HG03196 (cell line): Measurements from ENCODE around the gene DNAH6.
"Not testable (repeated sequence)": the region's sequence is repeated elsewhere in the genome, so short reads cannot be mapped to it uniquely, and the experiment has no call there.

ENCODE experiments used
- ATAC-seq: cut with Tn5 transposase; IDR thresholded peaks from one replicate; pipeline ENCODE4 v1.9.1; 2021; ENCODE audit not compliant: unreplicated experiment

Gene DNAH6

DNA sequence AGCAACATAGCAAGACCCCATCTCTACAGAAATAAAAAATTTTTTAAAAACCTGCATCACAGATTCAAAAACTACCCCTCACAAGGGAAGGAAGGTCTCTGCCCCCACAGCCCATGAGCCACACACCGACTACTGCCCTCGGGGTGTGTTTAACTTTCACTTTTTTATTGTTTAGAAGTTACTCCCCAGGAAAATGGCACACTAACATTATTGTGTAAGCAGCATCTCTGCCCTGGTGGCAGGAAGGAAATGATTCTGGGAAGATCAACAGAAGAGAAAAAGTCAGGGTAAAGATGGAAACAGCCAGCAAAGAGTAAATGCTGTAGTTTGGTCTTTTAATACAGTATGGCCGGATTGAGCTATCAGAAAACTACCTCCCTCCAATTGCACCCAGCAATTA lies 342.6 kb downstream of the DNAH6 start:
- ATAC-seq: no peak

DNA sequence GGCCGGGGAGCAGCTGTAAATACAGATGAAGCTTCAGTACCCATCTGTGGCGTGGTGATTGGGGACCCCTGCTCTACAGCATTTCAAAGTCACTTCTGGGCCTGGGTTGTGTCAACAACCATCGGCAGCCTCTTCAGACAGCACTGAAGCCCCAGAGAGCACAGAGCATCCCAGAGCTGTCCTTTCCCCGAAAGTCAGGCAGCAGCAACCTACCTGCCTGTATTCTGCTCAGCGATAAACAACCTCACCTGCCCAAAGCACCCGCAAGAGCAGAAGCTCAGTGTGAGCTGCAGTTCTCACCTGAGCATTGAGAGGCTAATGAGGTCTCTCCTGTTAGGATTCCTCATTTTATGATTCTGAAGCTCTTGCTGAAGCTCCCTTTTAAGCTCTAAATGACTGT lies 345.2 kb downstream of the DNAH6 start:
- ATAC-seq: no peak

DNA sequence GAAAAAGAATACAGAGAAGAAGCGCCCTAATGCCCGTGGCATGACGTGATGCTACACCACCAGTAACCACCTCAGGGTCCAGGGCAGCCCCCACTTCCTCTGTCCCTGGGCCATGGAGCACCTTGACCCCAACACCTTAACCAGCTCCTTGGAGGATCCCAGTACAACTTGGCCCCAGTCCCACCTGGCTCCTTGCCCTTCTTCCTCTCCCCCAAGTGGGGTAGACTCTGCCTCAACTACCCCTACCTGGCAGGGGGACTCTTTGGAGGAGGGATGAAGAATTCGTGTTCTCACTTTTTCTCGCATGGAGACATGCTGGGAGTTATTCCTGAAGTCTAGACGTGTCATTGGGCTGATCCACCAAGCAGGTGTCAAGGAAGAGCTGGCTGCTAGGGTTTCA lies 345.7 kb downstream of the DNAH6 start:
- ATAC-seq: no peak

DNA sequence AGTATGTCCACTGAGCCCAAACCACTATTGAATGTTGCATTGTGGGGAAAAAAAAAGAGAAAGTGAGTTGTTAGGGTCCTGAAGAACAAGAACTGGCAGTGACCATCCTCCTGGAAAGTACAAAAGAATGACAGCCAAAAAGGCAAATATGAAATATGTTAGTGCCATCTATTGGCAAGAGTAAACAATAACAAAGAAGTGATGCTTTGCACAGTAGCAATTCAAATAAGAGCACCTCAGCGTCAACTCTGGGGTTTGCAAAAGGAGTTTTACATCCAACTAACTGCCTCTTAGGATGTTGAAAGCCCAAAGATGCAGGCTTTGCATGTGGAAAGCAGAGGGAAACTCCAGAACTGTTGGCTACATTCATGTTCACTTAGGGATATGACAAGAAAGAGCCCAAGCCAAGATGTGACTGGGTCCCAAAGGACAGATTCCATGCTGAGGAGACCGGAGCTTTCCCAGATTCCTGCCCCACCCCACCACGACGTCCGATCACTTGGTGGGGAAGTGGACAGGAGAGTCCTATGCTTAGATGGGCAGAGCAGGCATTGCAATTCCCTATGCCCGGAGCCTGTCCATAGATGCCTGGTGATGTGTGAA lies 349.0 kb downstream of the DNAH6 start:
- no peak for ATAC-seq

DNA sequence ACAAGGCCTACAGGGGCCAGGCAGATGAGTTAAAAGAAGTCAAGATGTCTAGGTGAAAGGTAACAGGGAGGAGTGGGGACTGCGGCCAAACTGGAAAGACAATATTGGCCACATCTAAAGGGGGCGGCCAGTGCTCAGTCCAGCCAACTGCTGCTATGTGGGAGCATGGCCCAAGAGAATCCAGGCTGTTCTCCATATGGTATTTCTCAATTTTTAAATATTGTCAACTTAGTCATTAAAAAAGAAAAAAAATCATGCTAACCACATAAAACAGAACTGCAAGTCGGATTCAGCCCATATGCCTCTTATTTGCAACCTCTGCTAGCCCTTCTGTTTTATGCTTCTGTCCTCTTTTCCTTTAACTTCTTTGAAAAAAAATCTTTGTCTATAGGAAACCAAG lies 349.8 kb downstream of the DNAH6 start:
- ATAC-seq: no peak

DNA sequence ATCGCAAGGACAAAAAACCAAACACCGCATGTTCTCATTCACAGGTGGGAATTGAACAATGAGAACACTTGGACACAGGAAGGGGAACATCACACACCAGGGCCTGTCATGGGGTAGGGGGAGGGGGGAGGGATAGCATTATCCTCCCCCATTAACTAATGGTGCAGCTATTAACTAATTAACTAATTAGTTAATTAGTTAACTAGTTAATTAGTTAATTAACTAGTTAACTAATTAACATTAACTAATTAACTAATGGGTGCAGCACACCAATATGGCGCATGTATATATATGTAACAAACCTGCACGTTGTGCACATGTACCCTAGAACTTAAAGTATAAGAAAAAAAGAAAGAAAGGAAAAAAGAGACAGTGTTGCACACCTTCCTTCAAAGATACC lies 352.0 kb downstream of the DNAH6 start:
- ATAC-seq: not testable (repeated sequence)
